PC-3 (cell line): ENCODE measurements around the gene KLRC3.

Source experiments
- EZH2 ChIP-seq: fragments of 300-600 bp; sonication (generic); IDR thresholded peaks from one replicate; pipeline ENCODE4 v1.6.1; 2017; ENCODE audit warnings: antibody characterized with exemption, mild to moderate bottlenecking, low read length; ENCODE audit not compliant: unreplicated experiment
- EZH2phosphoT487 ChIP-seq: fragments of 300-600 bp; sonication (generic); IDR thresholded peaks from 2 replicates; pipeline ENCODE4 v1.6.1; 2018; ENCODE audit warnings: mild to moderate bottlenecking, antibody characterized with exemption, low read length, borderline replicate concordance
- TF ChIP-seq, protein P1 (sequence below): fragments of 300-600 bp; sonication (generic); conservative IDR thresholded peaks from 2 replicates; pipeline ENCODE4 v1.5.1; 2017; ENCODE audit warnings: antibody characterized with exemption, low read depth, mild to moderate bottlenecking, low read length

DNA sequence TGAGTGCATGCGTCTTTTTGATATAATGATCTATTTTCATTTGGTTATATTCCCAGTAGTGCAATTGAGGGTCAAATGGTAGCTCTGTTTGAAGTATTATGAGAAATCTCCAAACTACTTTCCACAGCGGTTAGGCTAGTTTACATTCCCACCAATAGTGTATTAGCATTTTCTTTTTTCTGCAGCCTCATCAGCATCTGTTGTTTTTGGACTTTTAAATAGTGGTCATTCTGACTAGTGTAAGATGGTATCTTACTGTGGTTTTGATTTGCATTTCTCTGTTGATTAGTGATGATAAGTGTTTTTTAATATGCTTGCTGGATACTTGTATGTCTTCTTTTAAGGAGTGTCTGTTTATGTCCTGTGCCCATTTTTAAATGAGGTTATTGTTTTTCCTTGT is 36.5 kb upstream of the KLRC3 start:
- TF ChIP-seq, protein P1, sequence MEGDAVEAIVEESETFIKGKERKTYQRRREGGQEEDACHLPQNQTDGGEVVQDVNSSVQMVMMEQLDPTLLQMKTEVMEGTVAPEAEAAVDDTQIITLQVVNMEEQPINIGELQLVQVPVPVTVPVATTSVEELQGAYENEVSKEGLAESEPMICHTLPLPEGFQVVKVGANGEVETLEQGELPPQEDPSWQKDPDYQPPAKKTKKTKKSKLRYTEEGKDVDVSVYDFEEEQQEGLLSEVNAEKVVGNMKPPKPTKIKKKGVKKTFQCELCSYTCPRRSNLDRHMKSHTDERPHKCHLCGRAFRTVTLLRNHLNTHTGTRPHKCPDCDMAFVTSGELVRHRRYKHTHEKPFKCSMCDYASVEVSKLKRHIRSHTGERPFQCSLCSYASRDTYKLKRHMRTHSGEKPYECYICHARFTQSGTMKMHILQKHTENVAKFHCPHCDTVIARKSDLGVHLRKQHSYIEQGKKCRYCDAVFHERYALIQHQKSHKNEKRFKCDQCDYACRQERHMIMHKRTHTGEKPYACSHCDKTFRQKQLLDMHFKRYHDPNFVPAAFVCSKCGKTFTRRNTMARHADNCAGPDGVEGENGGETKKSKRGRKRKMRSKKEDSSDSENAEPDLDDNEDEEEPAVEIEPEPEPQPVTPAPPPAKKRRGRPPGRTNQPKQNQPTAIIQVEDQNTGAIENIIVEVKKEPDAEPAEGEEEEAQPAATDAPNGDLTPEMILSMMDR, result no peak
- TF ChIP-seq EZH2phosphoT487 (no peak), EZH2 (no peak)
